Activated naive CD4-positive, alpha-beta T cell (primary cell): ENCODE measurements around the gene SMAD3.

Source experiments
- DNase-seq, 4 experiments: peaks; one replicate each; lab custom pipeline; 2025; lab: John Stamatoyannopoulos, UW

SMAD3 gene

DNA sequence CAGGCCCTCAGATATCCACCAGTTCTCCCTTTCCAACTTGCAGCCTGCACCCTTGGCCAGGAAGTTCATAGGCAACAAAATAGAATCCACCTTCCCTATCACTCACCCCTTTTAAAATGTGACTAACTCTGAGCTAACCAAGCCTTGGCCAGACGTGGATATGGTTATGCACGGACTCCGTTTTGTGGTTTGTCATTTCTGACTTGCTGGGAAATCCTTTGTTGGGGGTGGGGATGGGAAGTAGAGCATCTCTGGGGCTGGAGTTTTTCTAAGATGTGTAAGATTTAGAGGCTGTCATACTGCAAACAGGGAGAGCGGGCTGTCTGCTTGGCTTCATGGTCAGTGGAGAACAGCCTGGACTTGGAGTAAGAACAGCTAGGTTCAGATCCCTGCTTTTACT, 62.6 kb downstream of the SMAD3 start:
- DNase-seq, result no peak

DNA sequence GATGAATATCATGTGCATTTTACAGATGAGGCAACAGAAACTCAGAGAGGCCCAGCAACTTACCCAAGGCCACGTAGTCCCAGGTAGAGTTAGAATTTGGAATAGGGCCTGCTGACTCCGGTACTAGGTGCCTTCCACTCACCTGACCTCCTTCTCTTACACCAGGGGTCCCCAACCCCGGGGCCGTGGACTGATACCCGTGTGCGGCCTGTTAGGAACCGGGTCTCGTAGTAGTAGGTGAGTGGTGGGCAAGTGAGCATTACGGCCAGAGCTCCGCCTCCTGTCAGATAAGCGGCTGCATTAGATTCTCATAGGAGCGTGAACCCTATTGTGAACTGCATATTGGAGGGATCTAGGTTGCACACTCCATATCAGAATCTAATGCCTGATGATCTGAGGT, 64.8 kb downstream of the SMAD3 start:
- no peak for DNase-seq

DNA sequence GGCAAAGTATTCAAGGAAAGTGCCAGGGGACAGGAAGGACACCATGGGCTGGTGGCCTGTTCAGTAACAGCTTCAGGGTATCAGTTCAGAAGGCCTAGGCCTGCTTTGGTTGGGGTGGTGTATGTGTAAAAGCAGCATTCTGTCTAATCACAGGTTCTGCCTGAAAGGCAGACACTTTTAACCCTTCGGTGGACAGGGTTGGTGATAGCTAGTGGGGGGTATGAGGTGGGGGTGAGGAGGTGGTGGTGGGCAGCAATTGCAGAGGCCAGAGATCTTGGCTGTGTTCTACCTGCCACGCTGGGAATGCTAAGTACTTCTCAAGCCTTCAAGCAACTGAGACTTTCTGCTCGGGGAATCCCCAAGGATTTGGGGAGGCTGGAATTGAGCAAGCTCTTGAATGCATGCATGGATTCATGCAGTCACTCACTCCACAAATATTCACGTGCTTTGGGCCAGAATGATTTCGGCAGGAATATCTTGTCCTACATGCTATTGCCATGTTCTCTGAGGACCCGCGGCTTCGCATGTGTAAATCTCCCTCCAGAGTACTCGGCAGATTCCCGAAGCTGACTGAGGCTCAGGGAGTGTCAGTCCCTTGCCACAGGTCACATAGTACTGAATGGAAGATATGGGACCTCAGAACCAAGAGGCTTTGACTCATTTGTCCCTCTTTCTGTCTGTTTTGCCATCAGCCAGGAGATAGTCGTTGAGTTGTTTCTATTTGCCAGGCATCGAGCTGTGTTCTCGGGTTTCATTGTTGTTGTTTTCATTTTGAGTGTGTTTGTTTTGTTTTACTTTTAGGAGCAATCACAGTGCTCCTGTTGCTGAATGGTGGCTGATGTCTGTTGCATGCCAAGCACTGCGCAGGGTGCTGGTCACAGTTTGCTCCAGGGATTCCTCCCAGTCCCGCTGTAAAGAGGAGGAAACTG, 65.5 kb downstream of the SMAD3 start:
- DNase-seq, result no peak

DNA sequence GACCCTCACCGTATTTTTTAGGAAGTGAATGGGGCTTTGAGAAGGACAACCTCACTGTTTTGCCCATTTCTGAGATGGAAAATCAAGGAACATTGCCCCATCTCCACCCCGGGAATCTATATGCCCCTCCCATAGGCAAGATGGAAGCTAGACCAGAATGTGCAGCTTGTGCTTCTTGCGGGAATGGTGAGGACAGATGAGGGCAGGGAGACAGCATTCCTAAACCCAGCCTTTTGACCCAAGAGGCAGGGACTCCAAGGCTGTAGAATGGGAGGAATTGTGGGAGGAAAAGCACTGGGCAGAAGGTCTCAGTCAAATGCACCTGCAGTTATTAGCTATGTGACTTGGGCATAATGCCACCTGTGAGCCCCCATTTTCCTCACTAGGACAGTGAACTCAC, 66.9 kb downstream of the SMAD3 start:
- DNase-seq, result no peak

DNA sequence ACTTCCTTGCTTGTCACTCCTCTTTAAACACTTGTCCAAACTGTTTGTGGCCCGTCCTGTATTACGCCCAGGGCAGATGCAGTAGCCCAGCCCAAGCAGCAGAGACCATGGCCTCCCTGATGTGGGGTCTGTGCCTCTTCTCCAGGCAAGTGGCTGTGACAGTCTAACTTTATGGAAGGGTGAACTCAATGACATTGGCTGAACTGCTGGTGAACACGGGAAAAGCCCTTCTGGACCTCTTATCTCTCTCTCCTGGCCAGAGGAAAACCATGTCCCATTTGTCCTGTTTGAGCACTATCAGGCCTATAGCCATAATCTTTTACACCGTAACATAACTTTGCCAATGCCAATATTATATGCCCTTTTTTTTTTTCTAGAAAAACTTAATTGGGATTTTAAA, 67.6 kb downstream of the SMAD3 start:
- no peak for DNase-seq

DNA sequence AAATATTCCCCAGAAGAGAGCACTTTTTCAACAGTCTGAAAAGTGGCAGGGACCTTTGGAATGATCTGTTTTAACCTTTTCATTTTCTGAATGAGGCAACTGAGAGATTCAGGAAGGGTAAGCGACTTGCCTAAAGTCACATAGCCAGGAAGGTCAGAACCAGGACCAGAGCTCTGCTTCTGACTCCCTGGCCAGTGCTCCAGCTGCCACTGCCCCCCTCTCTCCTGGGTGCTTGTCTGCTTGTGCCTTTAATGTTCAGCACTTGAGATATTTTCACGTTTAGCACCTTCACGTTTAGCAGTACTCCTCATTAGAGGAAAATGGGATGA, 68.3 kb downstream of the SMAD3 start:
- DNase-seq, result no peak

DNA sequence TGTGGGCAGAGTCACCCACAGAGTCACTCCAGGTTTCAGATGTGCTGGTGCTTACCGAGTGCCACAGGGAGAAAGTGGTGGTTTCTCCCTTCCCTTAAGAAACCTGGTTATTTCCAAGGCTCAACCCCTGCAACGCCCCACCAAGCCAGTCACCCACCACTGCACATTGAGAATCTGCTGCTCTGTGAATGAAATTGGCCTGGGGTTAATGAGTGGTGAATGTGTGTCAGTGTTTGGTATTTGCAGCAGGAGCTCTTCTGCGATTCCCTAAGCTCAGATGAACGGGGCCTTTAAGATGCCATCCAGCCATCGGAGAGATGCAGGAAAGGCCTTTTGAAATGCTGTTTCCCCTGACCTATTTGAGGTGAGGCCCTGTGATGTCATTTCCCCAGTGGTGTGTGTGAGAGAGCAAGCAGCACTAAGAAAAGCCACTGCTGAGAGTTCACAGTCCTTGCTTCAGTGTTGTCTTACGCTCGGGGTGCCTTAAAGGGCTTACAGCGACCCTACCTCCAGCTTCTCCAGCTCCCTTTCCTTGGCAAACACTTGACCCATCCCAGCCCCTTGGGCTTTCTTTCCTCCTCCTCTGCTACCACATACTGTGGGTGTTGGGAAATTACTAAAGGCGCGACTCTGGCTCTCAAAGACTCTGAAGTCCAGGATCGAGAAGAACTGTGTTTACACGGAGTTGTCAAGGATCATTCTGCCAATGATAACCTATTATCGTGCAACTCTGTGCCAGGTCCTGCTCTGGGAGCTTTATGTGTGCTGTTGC, 68.9 kb downstream of the SMAD3 start:
- DNase-seq, result peak in 2 of 4 experiments; percentile 16 to 29

DNA sequence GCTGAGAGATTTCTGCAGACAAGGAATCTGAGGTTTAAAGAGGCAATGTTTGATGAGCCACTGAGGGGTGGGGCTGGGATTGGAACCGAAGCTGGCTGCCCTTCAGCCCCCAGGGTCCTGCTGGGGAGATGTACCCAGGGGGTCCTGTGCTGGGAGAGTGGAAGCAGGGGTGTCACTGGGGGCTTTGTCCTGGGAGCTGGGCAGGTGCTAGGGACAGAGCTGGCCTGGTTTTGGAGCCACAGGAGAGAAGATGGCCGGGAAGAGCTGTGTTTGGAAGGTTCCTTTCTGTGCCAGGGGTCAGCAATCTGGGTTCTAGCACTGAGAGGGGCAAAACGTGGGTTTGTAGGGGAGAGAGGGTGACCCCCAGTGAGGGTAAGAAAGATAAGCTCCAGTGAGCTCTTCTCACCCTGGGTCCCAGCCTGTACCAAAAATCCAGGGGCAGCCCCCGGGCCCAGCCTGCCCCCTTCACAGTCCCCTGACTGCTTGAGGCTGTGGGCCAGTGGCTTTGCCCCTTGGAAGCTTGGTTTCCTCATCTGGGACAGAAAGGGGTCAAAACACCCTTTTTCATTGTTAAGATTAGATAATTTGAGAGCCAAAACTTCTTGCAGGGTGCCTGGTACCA, 69.6 kb downstream of the SMAD3 start:
- DNase-seq, result no peak

DNA sequence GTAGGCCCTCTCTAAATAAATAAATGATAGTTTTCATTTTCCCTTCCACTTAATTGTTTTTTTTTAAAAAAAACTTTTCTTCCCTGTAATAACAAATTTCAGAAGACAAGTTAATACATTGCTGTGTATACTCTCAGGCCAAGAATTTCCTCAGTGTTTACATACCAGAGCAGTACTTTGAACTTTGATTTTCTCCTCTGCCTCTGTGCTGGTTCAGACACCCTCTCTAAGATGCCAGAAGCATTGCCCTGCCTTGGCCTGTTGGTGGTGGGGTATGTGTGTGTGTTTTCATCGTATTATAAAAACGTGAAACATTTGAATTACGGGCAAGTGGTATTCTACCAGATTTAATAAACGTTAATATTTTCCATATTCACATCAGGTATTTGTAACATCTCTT, 70.1 kb downstream of the SMAD3 start:
- no peak for DNase-seq

DNA sequence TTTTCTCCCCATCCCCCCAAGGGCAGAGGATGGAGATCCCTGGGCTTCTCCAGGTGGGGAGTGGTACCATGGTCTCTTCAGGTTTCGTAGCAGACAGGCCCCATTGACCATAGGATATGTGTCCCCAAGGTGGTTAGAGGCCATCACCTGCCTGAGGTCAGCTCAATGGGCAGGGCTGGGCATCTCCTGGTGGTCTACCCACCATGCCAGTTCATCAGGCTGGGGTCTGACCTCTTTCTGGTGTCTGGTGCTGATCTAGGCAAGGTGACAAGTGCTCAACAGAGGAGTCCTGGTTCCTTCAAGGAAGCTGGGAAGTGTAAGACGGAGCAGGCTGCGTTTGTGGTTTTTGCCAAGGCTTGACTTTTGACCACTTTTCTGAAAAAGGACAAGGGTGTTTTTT, 71.4 kb downstream of the SMAD3 start:
- no peak for DNase-seq

DNA sequence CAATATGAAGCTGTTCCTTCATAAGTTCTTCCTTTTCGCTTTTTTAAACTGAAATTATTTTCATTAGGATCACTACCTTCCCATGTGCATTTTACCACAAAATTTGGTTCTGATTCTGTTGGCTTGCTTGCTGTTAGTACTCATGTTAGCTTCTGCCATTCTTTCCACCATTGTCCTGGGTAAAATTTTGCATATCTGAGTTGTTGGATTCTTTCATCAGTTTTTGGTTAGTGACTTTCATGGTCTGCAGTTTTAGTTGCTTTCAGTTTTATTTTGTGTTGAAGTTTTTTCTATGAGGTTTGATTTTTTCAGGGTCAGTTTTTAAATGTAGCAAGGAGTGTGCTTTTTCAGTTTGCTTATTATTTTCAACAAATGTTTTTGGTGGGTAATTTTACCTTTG, 71.9 kb downstream of the SMAD3 start:
- DNase-seq, result no peak

DNA sequence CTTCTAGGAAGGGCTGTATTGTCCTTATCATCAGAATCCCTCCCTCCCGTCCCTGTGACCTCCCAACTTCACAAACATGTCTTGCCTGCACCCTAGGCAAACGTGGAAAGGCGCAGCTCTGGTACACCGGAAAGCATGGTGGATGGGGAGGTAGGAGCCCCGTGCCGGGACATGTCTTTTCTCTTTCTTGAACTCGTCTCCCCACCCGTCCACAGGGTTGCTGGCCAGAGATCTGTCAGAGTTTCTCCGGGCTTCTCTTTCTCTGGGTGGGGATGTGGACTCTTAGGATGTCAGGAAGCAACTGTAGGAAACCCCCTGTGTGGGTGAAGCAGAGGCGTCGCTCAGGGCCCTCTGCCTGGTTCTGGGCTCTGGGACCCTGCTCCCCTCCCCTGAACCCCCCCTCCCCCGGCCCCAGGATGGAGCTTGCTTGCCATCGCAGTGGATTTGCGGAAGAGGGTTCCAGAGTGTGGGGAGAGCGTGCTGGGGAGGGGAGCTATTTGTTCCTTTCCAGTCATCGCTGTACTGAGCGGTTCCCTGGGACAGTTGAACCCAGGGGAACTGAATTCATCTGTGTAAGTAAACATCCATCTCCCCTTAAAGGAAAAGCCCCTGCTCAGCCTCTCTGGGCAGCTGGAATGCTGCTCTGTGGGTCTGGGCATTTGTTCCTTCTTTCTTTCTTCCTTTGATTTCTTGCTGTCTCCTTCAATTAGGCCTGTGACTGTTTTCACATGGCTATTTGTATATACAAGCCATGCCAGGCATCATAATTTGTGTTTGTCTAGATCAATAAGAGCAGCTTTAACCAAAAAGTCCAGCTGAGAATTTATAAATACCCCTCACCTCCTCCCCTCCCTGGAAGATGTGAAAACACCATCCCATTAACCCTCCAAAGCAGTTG, 72.8 kb downstream of the SMAD3 start:
- no peak for DNase-seq

DNA sequence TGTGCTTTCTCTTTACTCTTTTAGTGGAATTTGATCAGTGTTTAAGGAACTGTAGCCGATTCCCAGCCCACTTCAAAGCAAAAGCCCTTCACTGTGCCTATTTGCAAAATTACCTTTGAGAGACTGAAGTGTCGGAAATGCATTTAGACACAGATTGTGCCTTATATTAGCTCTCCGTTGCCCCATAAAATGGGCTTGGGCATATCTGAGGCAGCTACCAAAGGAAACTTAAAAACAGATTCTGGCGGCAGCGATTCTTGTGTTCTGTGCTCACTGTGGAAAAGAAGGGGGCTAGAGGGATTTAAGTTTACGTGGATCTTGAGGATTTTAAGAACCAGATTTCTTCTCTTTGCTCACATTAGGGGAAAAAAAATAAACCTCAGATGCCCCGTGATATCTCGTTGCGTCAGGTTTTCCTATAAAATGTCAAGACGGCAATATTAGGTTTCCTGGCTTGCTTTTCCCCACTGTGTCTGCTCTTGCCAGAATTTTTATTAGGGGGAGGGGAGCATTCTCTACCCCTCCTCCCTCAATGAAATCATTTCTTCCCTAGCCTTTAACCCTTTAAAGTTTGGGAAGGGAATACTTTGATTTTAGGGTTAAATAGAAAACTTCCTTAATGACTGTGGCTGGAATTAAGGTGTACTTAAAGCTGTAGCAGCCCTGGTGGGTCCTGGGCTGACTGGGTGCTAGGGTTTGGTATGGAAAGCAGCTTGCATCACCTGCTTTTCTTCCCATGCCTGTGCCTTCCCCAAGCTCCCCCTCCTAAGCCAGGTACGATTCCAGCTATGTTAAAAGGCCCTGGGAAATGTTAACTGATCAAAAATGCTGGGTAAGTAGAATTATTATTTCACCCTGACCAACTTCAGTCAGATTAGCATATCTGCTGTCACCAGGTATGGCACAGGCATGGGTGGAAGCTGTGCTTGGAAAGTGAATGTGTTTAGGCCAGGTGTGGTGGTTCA, 73.8 kb downstream of the SMAD3 start:
- no peak for DNase-seq

DNA sequence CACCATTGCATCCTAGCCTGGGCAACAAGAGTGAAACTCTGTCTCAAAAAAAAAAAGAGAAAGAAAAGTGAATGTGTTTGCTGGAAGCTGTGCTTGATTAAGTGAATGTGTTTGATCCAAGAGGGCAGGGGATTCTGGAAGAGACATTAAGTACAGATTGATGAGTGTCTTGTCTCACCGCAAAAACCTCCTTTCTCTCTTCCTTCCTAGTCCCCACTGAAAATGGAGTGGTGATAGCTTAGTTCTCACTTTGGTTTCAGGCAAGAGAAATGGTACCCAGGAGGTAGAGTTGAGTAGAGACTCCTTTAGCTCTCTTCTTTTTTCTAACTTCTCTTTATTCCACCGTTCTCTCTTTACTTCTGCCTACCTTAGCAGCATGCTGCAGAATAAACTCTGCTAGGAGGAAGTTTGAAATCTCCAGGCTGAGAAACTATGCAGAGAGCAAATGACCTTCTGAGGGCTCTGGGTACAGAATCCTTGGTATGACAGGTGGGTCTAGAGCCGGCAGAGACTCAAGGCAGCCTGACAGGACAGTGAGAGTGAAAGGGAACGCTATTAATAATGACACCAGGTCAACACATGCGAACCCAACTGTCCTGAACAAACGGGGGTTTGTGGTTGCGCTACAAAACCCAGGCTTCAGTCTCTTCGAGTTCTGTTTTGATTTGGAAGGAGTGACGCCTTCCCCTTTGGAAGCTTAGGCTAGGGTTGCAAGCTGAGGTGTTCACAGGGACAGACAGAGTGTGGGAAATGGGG, 74.9 kb downstream of the SMAD3 start:
- no peak for DNase-seq

DNA sequence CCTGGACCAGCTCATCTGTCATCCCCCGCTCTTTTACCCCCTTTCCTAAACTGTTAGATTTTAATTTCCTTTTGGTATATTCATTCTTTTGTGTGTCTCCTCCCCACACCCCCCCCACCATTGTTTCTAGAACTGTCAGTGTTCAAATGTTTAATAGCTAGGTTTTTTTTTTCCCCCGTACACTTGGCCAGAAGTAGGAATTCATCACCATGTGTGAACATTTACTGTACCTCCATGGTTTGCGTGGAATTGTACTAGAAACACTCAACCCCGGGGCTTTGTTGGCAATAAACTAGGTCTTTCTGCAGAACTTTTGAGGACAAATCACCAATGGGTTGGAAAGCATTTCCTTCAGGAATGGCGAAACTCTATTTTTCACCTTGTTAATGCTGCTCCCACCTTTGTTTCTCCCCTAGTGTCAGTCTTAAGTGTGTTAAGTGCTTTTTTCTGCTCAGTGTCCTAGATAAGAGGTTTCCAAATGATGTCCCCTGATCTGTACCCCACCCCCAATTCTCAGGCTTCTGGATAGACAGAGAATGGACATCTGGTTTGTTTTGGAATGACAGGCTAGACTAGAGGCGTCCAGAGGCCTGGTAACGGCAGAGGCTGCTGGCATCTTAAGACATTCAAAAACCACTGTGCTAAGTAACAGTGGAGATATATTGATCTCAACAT, 76.8 kb downstream of the SMAD3 start:
- DNase-seq, result no peak

DNA sequence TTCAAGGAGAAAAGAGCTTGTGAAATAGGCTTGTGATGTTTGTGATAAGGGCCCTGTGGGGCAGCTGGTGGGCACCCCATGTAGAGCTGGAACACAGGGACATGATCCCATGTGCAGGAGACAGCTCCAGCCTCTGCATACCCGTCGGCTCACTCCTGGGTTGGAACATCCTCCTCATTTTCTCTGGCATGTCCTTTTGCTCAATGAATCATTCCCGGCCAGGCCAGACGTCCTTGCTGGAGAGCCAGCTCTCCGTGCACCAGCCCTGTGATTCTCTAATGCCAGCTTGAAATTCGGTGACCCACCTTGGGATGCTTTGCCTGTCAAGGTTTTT, 77.3 kb downstream of the SMAD3 start:
- DNase-seq, result no peak

DNA sequence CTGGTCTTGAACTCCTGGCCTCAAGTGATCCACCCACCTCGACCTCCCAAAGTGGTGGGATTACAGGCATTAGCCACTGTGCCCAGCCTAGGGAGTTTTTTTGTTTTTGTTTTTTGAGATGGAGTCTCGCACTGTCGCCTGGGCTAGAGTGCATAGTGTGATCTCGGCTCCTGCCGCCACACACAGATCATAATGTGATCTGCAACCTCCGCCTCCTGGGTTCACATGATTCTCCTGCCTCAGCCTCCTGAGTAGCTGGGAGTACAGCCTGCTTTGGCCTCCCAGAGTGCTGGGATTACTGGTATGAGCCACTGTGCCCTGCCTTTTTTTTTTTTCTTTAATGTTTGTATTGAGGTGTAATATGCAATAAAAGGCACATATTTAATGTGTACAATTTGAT, 78.2 kb downstream of the SMAD3 start:
- DNase-seq, result no peak

DNA sequence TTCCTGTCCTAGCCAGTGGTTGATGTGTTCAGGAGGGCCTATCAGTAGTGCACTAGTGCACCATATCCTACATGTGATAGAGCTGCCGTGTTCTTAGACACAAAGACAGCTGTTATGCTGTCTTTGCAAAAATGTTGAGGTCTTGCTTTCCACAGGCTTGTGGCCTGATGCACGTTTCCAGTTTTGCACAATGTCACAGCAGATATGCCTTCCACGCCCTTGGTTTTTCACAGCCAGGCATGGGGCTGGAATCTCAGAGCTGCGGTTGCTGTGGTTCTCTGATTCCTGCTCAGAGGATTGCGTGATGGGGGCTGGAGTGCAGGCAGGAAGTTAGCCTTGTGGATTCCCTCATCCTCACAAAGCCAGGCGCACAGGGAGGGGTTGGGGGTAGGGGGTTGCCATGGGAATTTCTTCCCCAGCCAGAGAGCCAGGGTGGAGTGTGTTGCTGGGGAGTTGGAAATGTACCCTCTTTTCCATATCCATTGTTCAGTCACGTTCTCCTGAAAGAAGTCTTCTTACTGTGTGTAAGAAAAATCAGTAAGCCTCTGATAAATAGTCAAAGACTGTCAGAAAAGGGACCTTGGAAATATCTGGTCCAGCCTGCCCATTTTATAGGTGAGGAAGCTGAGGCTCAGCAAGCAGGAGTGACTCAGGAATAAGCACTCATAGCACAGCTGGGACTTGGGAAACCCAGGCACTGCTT, 79.4 kb downstream of the SMAD3 start:
- DNase-seq, result no peak

DNA sequence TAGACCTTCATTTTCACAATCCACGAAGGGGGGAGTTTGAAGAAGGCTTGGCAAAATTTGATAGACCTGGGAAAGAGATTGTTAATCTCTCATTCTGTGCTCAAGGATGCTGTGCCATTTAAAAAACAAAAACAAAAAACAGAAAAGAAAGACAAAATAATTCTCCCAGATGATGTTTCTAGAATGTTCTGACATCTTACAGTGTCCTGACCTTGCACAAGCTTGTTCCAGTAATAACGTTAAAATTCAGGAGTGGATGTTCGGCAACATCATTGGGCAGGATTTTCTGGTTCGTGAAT, 79.9 kb downstream of the SMAD3 start:
- no peak for DNase-seq
